Adrenal gland (tissue), 12 donors: Measurements from ENCODE around the gene CCSER1. TPM values are rescaled to one million over a fixed set of nuclear protein-coding genes. Genes with fewer than 3 reads are reported as not detected.

Experiments used
- DNase-seq, 7 donors: peaks; one replicate each; pipeline ENCODE4 v3.0.0-alpha.2; 2019 to 2020
- H3K27ac ChIP-seq, 5 donors: fragments of 200-600 bp; sonication (generic) in 4 of 5; 1 replicate in 3 of 5; 2 replicates in 2 of 5; pipeline versions ENCODE4 v1.5.1 to v1.8.0; 2016 to 2020; ENCODE audit warnings: mild to moderate bottlenecking in 1 of 5
- H3K27me3 ChIP-seq: fragments of 200-600 bp; 2 replicates; pipeline ENCODE4 v1.8.0; 2021
- H3K36me3 ChIP-seq, 2 donors: fragments of 200-600 bp; replicated peaks in 1 of 2; 1 replicate in 1 of 2; 2 replicates in 1 of 2; pipeline versions ENCODE4 v1.5.1 to v1.8.0; 2018 to 2022
- H3K4me1 ChIP-seq, 2 donors: fragments of 200-600 bp; replicated peaks in 1 of 2; 1 replicate in 1 of 2; 2 replicates in 1 of 2; pipeline versions ENCODE4 v1.5.1 to v1.8.0; 2018 to 2021
- H3K4me3 ChIP-seq, 4 donors: fragments of 200-600 bp; sonication (generic) in 3 of 4; one replicate each; pipeline ENCODE4 v1.5.1; 2016 to 2018
- H3K9me3 ChIP-seq, 3 donors: fragments of 200-600 bp; sonication (generic) in 1 of 3; replicated peaks in 1 of 3; 1 replicate in 2 of 3; 2 replicates in 1 of 3; pipeline versions ENCODE4 v1.5.1 to v1.8.0; 2016 to 2021
- POLR2A ChIP-seq, 2 donors: fragments of 450-650 bp; IDR thresholded peaks; one replicate each; pipeline ENCODE4 v1.6.1; 2017; ENCODE audit warnings: antibody characterized with exemption in 2 of 2, mild to moderate bottlenecking in 2 of 2, moderate library complexity in 1 of 2
- WGBS, 4 donors: extraction: QIAGEN DNeasy Blood & Tissue Kit in 2 of 4; methylation state at CpG; one replicate each; pipeline versions ENCODE4 v1.1.5 to v1.1.7; 2013 to 2017; 5-methylcytosine and 5-hydroxymethylcytosine counted together
- intact Hi-C, 2 donors: fragments of 100-400 bp; cut with DNase I; formaldehyde crosslinking; loops; one replicate each; pipeline versions ENCODE4 v1.14.1 to v1.15.0; 2022 to 2023
- polyA plus RNA-seq, 3 donors: library from polyadenylated mRNA; stranded (reverse); fragments of 200-250 nt in 2 of 3; fragments of 350-450 nt in 1 of 3; fragmentation: Illumina TruSeq in 1 of 3; extraction: RNeasy Lipid Tissue Mini Kit (QIAGEN cat#74804) in 1 of 3; gene quantifications; one replicate each; pipeline ENCODE4 v1.2.3, GENCODE V29; 2013 to 2014
- total RNA-seq, 9 donors: library from RNA; depleted of rRNA in 4 of 9; stranded (reverse); fragments of >200 nt in 4 of 9; fragments of 120-200 nt in 1 of 9; fragmentation: NEBNext Ultra II Directional in 1 of 9; extraction: Animal tissue kit (Norgen Biotek cat#: 25700) in 1 of 9; gene quantifications; one replicate each; pipeline versions ENCODE4 v1.1.0 to v1.2.4, GENCODE V29; 2013 to 2023
- TF ChIP-seq, protein P1 (sequence below), 6 experiments: fragments of 450-650 bp in 4 of 6; fragments of 200-600 bp in 2 of 6; sonication (generic) in 1 of 6; IDR thresholded peaks; 1 replicate in 5 of 6; 2 replicates in 1 of 6; pipeline versions ENCODE4 v1.5.1 to v1.8.0; 2016 to 2021; ENCODE audit warnings: antibody characterized with exemption in 6 of 6, mild to moderate bottlenecking in 2 of 6, moderate library complexity in 1 of 6
- donor health status: healthy with polysubstance abuse.
- donor health status: Bipolar disorder and iron deficiency.
- donor health status: DM: yes; HTN: yes; CAD: no.
- donor health status: DM: no; HTN: no; CAD: no.
- donor health status: DM: no; HTN: no; CAD: no.
- donor health status: DM: yes; HTN: yes; CAD: no.

Gene CCSER1
- total and polyA plus RNA-seq, 12 donors, result 0.14 to 11.7 (median 2.3) TPM; not detected in 1

GRCh38 chr4:90254357-90254756 lies 127.2 kb downstream of the CCSER1 start:
- Histone ChIP-seq H3K27ac (no peak overlapping the region), H3K9me3 (no peaks in the 10 kb centered on the region), H3K4me3 (no peak overlapping the region), H3K4me1 (no peaks in the 10 kb centered on the region), H3K36me3 (no peaks in the 10 kb centered on the region), H3K27me3 (no peaks in the 10 kb centered on the region)
- no peak for DNase-seq
- WGBS, 4 donors, result 77 to 89% (median 82%) methylated on average over 2 of the region's 2 CpGs
- intact Hi-C loops, result no loop called here
- TF ChIP-seq POLR2A (IDR thresholded peaks at IDR 0.05), result no peak
- TF ChIP-seq, protein P1, sequence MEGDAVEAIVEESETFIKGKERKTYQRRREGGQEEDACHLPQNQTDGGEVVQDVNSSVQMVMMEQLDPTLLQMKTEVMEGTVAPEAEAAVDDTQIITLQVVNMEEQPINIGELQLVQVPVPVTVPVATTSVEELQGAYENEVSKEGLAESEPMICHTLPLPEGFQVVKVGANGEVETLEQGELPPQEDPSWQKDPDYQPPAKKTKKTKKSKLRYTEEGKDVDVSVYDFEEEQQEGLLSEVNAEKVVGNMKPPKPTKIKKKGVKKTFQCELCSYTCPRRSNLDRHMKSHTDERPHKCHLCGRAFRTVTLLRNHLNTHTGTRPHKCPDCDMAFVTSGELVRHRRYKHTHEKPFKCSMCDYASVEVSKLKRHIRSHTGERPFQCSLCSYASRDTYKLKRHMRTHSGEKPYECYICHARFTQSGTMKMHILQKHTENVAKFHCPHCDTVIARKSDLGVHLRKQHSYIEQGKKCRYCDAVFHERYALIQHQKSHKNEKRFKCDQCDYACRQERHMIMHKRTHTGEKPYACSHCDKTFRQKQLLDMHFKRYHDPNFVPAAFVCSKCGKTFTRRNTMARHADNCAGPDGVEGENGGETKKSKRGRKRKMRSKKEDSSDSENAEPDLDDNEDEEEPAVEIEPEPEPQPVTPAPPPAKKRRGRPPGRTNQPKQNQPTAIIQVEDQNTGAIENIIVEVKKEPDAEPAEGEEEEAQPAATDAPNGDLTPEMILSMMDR (IDR thresholded peaks at IDR 0.05), result no peak

GRCh38 chr4:90274175-90274574 lies 147.0 kb downstream of the CCSER1 start:
- Histone ChIP-seq H3K4me1 (no peaks in the 10 kb centered on the region), H3K27me3 (no peaks in the 10 kb centered on the region), H3K36me3 (no peaks in the 10 kb centered on the region), H3K9me3 (peaks cover 0 to 7% (median 0%) of the 10 kb centered on the region in 3 donors), H3K27ac (no peak overlapping the region), H3K4me3 (no peak overlapping the region)
- TF ChIP-seq, protein P1 (IDR thresholded peaks at IDR 0.05), result no peak
- no peak for TF ChIP-seq POLR2A (IDR thresholded peaks at IDR 0.05)
- intact Hi-C loops, result no loop called here
- 48 to 59% (median 51%) methylated on average over 1 of the region's 1 CpG for WGBS, 4 donors
- DNase-seq, result no peak

DNA sequence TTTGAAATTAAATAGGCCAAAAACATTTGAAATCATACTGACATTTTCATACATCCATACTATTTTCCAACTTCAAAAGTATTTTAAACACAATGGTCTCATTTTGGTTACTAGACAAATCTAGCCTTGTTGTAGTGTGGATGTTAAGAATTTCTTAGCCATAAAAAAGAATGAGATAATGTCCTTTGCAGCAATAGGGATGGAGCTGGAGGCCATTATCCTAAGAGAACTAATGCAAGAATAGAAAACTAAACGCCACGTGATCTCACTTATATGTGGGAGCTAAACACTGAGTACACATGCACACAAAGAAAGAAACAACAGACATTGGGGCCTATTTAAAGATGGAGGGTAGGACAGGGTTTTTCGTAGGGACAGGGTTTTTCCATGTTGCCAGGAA lies 153.8 kb downstream of the CCSER1 start:
- Histone ChIP-seq H3K36me3 (no peaks in the 10 kb centered on the region), H3K27ac (no peak overlapping the region), H3K9me3 (no peaks in the 10 kb centered on the region), H3K4me1 (no peaks in the 10 kb centered on the region), H3K27me3 (no peaks in the 10 kb centered on the region), H3K4me3 (no peak overlapping the region)
- DNase-seq, result no peak
- TF ChIP-seq, protein P1 (IDR thresholded peaks at IDR 0.05), result no peak
- TF ChIP-seq POLR2A (IDR thresholded peaks at IDR 0.05), result no peak
- WGBS, 4 donors, result 48 to 86% (median 79%) methylated on average over 3 of the region's 3 CpGs
- intact Hi-C loops, result no loop called here

DNA sequence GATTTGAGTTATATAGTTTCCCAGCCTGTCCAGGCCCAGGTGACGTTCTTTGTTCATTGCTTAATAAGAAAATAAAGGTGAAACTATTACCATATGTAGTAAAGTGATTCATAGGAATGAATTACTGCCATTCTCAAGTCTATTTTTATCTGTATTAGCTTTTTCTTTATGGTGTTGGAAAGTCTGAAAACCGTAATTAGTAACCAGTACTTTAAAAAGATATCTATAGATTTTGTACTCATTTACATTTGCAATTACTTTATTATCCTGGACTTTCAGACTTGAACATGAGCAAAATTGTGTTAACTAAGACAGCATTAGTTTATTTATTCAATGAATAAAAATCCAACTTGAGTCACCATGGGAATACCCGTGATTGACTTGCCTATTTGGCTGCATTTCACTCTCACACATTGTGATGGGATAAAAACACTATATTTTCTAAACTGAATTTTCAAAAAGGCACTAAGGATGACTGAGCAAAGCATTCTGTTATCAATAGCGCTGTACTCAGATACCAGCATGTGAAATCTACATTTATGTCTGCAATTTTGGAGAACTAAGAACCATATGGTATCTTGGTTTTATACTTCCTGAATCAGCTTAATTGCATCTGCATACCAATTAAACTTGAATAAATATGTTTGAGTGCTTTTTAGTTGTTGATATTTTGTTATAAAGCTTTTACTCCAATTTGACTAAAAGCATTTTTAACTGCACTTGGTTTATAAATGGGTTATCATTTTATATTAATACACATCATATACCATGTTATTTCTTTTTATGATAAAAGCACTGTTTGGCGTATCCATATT lies 154.6 kb downstream of the CCSER1 start:
- TF ChIP-seq, protein P1 (IDR thresholded peaks at IDR 0.05), result no peak
- TF ChIP-seq POLR2A (IDR thresholded peaks at IDR 0.05), result no peak
- H3K27me3 ChIP-seq, result no peaks in the 10 kb centered on the region
- no peak overlapping the region for H3K4me3 ChIP-seq
- H3K4me1 ChIP-seq, result no peaks in the 10 kb centered on the region
- no peaks in the 10 kb centered on the region for H3K9me3 ChIP-seq
- DNase-seq, result no peak
- no peak overlapping the region for H3K27ac ChIP-seq
- WGBS, 4 donors, result 80 to 86% (median 81%) methylated on average over 5 of the region's 5 CpGs
- H3K36me3 ChIP-seq, result no peaks in the 10 kb centered on the region
- intact Hi-C loops, result no loop called here
